GM18526 (cell line): Measurements from ENCODE around the gene TJAP1.

ENCODE experiments used
- POLR2A ChIP-seq: IDR thresholded peaks from 3 replicates; pipeline ENCODE4 v1.6.1; 2011; ENCODE audit not compliant: insufficient read length; ENCODE audit errors: extremely low read depth

Gene TJAP1

DNA sequence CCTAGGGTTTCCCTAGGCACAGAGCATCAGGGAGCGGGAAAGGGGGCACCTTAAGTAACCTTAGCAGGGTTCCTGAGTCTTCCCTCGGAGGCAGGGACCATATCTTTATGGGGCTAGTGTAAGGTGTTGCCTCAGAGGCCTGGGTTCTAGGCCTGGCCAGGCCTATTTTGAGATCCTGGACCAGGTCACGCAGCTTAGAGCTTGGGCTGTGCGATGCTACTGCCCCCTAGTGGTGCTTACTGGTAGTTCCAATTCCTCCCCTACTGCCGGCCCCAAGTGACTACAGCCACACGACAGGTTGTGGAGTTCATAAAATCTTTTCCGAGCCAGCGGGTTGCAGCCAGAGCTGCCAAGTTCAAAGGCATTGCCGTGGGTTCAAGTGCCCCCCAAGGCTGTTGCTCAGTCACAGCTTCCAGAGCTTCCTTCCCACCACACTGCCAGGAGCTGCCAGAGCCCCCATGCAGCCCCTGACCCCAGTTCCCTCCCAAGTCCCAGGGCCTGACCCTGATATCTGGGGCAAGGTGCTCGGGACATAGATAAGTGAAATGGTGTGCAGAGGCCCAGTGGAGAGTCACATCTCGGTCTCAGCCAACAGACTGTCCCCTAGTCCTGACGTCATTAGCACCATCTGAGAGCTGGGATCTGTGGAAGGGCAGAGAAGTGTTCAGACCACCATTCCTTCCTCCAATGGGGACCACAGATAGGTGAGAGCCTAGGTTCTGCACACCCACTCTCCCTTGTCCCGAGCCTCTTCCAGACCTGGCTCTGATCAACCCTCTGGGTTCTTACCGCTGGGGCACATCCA, 29.5 kb downstream of the TJAP1 start:
- TF ChIP-seq POLR2A, result no peak

DNA sequence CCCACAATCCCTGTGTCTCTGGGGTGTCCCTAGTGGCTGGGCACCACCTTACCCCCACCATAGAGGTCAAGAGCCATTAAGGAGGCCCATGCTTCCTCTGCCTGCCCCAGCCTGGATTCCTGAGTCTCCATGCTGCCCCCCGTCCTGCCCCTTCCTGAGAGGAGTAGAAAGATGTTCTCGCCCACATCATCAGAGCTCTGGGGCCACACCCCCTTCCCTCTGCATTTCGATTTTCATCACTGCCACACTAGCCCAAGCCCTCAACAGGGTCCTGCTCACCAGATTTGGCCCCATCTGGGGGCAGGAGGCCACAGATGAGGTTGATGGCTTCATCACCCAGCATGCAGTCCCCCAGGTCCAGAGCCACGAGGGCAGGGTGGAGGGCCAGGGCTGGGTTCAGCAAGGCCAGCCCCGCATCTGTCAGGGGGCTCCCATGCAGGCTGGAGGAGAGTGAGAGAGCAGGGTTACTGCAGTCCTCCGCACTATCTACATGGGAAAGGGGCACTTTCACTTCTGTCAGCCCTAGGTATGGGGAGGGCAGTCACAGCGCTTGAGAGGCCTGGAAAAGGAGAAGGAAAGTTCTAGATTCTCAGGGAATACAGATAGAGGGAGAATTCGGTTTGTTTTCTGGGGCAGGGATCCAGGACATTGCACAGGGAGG, 31.2 kb downstream of the TJAP1 start:
- TF ChIP-seq POLR2A, result no peak

DNA sequence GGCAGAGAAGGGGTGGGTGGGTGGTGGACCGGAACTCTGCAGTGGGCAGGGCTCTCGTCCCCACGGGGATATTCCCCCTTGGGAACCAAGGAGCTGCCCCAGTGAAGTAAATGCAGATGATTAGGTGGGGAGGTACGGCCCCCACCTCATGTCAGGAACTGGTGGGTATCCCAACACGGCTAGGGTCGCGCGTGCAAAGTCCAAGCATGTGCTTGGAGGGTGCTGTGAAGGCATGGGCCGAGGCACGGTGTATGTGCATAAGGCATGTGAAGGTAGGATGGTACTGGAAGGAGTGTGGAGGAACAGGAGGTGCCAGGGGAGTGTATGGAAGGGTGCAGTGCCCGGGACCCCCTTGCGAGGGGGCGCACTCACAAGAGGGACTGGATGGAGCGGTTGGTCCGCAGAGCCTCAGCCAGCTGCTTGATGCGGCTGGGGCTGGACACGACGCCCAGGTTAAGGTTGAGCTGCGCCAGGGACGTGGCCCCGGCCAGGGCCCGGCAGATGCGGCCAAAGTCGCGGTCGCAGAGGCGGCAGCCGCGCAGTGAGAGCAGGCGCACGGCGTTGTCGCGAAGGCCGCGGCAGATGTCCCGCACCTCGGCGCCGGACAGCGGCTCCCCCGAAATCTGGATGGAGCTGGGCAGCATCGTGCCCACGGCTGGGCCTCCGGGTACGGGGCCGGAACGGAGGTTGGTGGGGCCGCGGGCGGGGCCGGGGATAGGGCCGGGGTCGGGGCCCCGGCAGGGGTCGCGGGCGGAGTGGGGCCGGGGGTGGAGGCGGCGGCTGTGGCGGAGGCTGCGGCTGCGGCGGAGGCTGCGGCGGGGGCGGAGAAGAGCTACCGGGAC, 32.0 kb downstream of the TJAP1 start:
- TF ChIP-seq POLR2A, result no peak

DNA sequence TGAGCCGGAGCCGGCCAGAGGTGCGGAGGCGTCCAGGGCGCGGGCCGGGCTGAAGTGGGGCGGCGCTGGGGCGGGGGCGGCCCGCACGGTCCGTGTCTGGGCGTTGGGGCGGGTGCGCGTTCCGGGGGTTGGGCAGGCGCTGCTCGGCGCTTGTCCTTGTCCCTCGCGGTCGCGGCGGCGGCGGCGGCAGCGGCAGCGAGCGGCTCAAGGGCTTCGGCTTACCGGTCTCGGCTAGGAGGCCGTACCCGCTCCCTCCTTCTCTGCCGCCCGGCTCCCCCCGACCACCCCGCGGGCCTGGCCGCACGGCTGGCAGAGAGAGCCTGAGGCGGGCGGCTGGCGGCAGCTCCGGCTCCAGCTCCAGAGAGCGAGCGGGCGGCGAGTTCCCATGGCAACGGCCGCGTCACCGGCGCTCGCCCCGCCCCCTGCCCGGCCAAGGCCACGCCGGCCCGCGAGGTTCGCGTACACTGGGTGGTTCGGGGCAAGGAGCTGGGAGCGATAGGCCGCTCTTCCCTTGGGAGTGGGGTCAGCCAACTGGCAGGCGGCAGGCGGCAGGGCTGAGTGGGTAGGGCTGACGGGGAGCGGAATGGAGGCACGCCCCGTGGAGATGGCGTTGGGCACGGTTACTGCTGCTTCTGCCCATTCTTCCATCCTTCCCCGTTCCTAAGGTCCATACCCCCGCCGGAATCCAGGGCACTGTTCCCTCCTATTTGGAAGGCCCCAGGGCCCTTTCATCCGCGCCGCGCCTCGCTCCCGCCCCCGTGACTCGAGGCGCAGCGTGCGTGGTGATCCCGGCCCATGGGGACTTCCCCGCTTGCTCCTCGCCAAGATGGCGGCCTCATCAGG, 32.8 kb downstream of the TJAP1 start, which contains the start of gene LRRC73:
Gene LRRC73 (minus strand): TSS at position 363 of the 843 bp plus-strand sequence. CDS start 561 bp downstream, outside the sequence.
- TF ChIP-seq POLR2A, result no peak

DNA sequence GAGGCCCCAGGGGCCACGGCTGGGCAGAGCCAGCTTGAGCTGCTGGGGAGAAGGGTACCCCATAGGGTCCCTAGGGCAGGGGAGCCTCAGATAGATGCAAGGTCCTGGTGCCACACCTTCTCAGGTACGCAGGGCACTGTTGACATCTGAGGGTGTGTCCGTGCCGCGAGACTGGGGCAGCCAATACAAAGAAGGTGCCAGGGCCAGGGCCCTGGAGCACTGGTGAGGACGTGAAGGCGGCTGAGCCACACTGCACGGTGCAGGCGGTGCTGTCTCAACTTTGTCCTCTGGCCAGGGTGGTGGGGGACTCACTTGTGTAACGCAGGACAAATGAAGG, 33.4 kb downstream of the TJAP1 start:
- no peak for TF ChIP-seq POLR2A

DNA sequence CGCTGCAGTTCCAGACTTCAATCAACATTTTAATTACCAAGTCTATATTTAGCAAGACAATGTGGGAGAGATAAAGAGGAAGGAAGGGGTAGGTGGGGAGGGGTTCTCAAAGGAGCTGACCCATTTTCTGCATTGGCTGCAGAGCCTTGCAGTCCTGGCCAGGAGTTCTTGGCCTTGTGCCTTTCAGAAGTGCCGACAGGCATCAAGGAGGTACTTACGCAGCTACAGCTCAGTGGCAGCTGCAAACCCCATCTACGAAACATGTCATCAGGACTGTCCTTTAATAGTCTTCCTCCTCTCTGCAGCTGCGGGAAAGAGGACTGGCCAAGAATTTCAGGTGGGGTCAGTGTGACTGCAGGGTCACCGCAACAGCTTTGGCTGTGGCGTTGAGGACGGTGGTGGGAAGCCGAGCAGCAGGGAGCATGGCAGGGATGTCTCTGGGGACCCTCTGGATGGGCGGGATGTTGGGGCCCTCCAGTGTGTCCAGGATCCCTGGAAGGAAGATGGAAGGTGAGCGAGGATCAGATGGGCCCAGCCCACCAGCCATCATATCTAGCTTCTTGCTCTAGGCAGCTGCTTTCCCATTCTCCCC, 34.5 kb downstream of the TJAP1 start:
- no peak for TF ChIP-seq POLR2A

DNA sequence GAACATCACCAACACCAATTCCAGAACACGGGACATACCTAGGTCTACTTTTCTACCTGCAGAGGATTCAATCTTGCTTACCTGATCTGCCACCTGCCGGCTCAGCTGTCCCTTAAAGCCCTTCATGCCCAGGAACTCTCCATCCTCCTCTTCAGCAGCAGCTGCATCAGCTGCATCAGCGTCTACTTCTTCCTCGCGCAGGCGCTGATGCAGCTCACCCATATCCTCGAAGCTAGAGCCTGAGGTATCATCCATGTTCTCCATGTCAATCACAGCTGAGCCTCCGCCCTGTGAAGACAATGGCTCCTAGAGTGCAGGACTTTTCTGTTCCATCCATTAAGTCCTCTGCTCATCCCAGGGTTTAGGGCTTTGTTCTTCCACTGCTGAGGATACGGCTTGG, 38.4 kb downstream of the TJAP1 start:
- no peak for TF ChIP-seq POLR2A

DNA sequence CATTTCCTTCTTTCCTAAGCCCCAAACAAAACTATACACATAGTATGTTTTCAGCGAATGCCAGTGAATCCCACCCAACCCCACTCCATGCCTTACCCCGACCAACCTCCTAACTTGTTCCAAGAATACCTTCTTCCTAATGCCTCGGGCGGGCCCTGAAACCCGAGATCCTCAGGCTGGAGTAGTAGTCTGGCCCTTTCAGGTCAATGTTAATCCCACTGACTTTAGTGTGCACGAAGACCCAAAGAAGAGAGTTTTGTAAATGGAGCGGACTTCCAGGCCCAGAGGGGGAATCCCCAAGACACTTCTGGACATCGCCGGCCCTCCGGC, 39.0 kb downstream of the TJAP1 start:
- TF ChIP-seq POLR2A, result no peak

DNA sequence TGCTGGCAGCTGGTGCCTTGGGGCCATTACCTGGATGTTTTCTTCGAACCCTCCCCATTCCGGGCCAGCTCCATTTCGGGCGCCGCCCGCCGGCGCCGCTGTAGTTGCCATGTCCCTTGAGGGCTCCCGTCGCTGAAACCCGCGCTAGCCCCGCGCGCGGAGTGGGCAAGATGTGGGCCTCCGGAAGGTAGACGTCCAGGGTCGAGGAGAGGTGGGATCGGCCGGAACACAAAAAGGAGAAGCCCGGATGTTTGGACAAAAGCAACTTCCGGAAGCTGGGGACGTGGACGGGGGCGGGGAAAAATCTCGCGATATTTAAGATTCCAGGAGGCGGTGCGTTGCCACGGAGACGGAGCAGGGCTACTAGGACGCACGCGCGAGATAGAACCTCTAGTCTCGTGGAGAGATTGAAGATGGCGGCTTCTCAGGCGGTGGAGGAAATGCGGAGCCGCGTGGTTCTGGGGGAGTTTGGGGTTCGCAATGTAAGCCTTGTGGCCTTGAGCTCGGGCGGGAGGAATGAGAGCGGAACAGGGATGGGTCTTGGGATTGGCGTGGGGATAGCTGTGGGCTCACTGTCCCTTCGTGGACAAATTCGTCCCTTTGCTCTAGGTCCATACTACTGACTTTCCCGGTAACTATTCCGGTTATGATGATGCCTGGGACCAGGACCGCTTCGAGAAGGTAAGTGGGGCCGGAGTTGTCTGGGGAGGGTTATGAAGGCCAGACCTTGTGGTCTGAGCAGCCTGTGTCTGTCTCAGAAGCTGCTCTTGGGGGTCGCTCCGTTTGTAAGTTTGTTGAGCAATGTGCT, 39.5 kb downstream of the TJAP1 start, which contains the start of the genes POLR1C and YIPF3:
Gene POLR1C (plus strand): TSS at position 393 of the 808 bp plus-strand sequence. CDS start 21 bp downstream, at position 414.
Gene YIPF3 (minus strand): TSS at position 230 of the 808 bp plus-strand sequence. CDS start 119 bp downstream, at position 111.
- TF ChIP-seq POLR2A, result peak; percentile 87

DNA sequence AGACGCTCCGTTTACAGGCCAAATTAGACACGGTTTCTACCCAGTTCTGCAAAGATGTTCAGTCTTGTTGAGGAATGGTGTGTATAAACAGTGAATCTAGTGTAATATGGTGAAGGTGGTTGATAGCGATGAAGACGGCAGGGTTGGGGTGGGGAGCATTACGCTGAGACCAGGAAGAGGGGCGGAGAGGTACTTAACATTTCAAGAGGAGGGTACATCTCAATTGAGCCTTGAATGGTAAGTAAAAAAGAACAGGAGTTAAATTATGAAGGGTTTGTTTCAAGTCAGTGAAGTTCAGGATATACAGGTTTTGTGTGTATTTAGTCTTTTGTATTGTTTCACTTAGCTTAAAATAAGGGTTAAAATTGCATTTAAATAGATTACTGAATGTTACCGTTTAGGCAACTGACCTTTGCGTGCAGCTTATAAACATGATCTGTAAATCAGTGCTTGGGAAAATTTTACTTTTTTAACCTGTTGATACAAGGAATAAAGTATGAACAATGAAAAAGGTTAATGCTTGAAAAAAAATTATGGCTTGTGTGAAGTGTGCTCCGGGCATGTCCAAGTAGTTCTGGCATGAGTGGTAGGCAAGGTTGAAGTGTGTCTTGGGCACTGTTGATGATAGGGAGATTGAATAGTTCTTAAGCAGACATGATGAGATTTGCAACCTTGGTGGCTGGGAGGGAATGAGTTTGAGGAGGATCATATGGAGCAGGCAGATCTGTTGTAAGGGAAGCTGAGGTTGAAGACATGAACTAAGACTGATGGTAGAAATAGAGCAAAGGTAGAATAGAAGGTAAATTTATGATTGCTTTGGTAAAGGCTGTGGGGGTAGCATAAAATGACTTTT, 40.4 kb downstream of the TJAP1 start:
- TF ChIP-seq POLR2A, result no peak

DNA sequence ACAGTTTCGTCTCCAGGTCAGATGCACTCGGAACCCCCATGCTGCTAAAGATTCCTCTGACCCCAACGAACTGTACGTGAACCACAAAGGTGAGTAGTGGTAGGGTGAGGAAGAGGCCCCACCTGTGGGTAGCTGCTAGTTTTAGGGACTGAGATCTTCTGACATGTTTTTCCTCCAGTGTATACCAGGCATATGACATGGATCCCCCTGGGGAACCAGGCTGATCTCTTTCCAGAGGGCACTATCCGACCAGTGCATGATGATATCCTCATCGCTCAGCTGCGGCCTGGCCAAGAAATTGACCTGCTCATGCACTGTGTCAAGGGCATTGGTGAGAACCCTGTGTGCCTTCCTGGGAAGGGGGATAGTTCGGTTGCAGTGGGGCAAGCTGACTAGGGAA, 42.7 kb downstream of the TJAP1 start:
- TF ChIP-seq POLR2A, result no peak

DNA sequence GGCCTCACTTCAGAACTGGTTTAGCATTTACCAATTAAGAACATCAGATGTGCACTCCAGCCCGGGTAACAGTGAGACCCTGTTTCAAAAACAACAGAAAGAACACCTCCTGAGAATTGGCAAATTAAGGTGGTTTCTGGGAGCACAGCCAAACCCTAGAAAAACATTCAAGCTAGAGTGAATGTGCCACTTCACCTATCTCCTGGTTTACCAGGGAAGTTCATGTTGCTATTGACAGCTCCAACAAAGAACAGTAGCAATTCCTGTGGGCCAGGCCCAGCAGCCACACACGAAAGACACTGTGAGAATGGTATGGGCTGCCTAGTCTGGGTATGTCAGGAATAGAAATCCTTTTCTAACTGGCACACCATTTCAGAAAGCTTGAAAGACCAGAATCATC, 44.5 kb downstream of the TJAP1 start:
- no peak for TF ChIP-seq POLR2A
